ENCODE data around the gene WSCD1.

WSCD1 gene

DNA sequence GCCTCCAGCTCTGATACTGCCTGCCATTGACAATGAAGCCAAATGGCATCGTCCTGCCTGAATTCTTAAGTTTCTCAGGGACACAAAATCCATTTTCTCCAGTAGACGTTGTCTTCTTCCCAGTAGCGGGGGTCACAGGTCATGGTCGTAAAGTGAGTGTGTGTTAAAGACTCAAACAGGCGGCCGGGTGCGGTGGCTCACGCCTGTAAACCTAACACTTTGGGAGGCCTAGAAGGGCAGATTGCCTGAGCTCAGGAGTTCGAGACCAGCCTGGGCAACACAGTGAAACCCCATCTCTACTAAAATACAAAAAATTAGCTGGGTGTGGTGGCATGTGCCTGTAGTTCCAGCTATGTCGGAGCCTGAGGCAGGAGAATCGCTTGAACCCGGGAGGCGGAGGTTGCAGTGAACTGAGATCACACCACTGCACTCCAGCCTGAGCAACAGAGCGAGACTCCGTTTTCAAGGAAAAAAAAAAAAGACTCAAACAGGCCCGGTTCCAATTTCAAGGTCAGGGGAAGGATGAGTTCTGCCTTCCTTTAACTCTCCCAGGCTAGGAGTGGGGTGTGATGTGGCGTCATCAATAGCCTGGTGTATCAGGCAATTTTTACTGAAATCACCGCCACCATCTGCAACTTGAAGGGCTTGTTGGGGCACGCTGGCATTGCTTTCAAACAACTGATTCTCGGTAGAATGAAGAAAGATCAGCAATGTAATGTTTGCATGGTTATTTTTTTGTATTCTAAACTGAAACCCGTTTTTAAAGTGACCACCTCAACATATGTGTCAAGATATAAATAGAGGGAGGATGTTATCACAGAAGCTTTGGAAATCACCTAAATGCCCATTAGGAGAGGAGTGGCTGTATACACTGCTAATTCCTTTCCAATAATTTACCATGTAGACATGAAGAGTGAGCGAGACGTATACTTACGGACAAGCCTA is 91.0 kb downstream of the WSCD1 start:
- DNase-seq (ENCODE audit: low read depth), result no peak

- no peak for DNase-seq (ENCODE audit: low read depth)
Measured at GRCh38 chr17:6162216-6162615, 92.0 kb downstream of the WSCD1 start.

DNA sequence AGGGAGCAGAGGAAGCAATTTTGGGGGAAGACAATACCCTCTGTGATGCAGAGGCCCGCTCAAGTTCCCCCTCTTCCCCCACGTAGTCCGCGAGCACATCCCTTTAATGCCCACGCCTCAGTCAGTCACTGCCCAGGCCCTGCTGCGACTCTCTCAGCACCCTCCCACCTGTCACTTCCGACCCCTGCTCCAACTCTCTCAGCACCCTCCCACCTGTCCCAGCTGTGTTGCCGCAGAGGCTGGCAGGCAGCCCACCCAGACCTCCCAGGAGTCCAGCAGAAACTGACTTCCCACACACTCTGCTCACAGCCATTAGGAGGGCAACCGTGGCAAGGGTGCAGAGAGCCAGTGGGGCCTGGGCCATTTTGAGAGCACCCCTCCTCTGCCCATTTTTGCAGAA is 92.7 kb downstream of the WSCD1 start:
- DNase-seq (ENCODE audit: low read depth), result no peak

GRCh38 chr17:6163612-6164333 is 93.6 kb downstream of the WSCD1 start:
- no peak for DNase-seq (ENCODE audit: low read depth)

GRCh38 chr17:6164996-6165395 is 94.8 kb downstream of the WSCD1 start:
- no peak for DNase-seq (ENCODE audit: low read depth)

DNA sequence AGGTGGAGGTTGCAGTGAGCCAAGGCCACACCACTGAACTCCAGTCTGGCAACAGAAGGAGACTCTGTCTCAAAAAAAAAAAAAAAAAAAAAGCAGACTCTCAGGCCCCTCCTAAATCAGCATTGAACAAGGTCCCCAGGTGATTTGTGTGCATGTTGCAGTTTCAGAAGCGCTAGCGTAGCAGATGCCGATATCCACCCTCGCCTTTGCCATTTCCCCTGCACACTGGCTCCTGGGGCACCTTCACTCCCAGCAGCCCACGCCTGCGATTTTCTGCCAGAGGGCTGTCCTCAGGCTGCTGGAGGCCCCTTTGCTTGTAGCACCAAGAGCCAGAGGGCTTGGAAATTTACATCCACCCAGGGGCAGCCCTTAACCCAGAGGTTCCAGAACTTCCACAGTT is 95.6 kb downstream of the WSCD1 start:
- DNase-seq (ENCODE audit: low read depth), result no peak

DNA sequence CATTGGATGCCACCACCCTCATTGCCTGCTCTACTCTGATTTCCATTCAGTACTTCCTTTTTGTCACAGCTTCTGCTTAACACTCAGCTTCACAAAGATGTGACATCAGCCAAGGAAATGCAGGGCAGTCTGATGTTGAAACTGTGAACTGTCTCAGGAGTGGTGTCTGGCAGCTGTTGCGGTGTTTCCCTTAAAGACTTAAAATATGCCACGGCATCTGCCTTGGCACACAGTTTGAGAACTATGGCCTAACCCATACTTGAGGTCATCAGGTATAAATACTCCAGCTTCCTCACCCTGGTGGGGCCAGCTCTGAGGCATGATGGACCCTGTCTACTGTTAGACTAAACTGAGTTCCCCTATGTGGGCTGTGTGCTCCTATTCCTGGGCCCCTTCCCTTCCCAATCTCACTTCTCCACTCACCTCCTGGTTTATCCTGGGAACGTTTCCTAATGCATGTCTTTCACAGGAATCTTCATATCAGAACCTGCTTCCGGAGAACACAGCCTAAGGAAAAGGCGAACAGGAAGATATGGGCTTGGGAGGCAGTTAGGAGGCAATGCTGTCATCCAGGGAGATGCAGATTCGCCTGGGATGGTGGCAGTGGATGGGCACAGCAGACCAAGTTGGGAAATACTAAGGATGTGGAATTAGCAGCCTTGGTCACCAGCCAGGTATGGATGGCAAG is 96.5 kb downstream of the WSCD1 start:
- no peak for DNase-seq (ENCODE audit: low read depth)

GRCh38 chr17:6168296-6168695 is 98.1 kb downstream of the WSCD1 start:
- DNase-seq (ENCODE audit: low read depth), result no peak

DNA sequence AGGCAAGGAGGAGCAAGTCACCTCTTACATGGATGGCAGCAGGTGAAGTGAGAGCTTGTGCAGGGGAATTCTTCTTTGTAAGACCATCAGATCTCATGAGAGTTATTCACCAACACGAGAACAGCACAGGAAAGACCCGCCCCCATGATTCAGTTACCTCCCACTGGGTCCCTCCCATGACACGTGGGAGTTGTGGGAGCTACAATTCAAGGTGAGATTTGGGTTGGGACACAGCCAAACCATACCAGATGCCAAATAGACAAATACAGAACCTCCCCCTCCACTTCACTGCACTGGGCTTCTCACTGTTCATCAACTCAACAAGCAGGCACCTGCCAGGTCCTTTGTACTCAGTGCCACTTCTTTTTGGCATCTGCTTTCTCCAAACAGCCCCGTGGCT is 100.2 kb downstream of the WSCD1 start:
- no peak for DNase-seq (ENCODE audit: low read depth)

DNA sequence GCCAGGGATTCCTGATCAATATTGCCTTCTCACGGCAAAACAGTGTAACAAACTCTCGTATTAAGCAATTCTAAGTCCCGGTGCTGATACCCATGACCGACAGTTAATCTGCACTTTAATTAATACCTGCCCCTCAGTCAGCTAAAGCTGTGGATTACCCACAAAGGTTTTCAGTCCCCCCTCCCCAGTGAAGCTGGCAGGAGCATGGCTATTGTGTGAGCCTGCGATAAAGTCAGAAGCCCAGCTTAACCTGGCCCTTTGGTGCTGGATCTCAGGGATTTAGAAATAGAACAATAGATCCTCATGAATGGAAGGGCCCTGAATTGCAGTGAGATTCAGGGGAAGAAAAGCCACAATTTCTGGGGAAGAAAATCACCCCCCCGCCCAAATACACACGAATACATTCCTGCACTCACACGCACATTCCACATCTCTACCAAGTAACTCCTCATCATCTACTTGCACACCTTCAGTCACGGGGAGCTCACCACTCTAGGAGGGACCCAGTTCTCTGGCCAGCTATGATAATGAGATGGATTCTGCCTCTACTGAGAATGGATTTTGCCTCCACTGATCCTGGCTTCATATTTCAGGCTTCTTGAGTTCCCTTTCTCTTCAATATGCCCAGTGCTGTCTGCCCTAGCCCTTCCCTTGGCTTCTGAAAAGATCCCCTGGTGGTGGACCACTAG is 102.6 kb downstream of the WSCD1 start:
- DNase-seq (ENCODE audit: low read depth), result no peak

GRCh38 chr17:6173653-6174052 is 103.5 kb downstream of the WSCD1 start:
- DNase-seq (ENCODE audit: low read depth), result no peak

Data from stimulated activated CD8-positive, alpha-beta memory T cell treated with anti-CD3 and anti-CD28 coated beads, Interleukin-15, amount 100 ng/mL, for 1 hour (primary cell).